Cardiac muscle cell (in vitro differentiated cells and primary cell): ENCODE measurements around the gene RNF220. TPM values are rescaled to one million over a fixed set of nuclear protein-coding genes. Genes with fewer than 3 reads are reported as not detected.

Experiments
- DNase-seq, 2 donors: peaks; one replicate each; pipeline versions ENCODE4 v3.0.0 to v3.0.0-alpha.2; 2010 to 2017; ENCODE audit warnings: low read depth in 1 of 2, low spot score in 1 of 2
- H3K27ac ChIP-seq: fragments of 200-600 bp; sonication (generic); 2 replicates; pipeline ENCODE4 v1.5.1; 2016
- H3K27me3 ChIP-seq: fragments of 200-600 bp; sonication (generic); 2 replicates; pipeline ENCODE4 v1.6.0; 2016; ENCODE audit warnings: control low read depth
- H3K36me3 ChIP-seq: fragments of 200-600 bp; sonication (generic); 2 replicates; pipeline ENCODE4 v1.5.1; 2016; ENCODE audit warnings: control low read depth
- H3K4me1 ChIP-seq: fragments of 200-600 bp; sonication (generic); 2 replicates; pipeline ENCODE4 v1.8.1; 2017; ENCODE audit warnings: low read depth, mild to moderate bottlenecking, mixed run types
- H3K4me3 ChIP-seq: fragments of 200-600 bp; sonication (generic); 2 replicates; pipeline ENCODE4 v1.5.1; 2016; ENCODE audit warnings: mild to moderate bottlenecking
- H3K9me3 ChIP-seq: fragments of 200-600 bp; sonication (generic); 2 replicates; pipeline ENCODE4 v1.5.1; 2017; ENCODE audit warnings: low read depth, mild to moderate bottlenecking, control low read depth
- CTCF ChIP-seq: IDR thresholded peaks from 2 replicates; pipeline ENCODE4 v1.5.1; 2012; ENCODE audit warnings: low read depth, mild to moderate bottlenecking, low read length
- polyA plus RNA-seq: library from polyadenylated mRNA; unstranded; fragments of >200 nt; fragmentation: Nextera tagmentation; extraction: Ambion mirVana; gene quantifications from 2 replicates; pipeline ENCODE4 v1.2.1, GENCODE V29; 2016
- total RNA-seq: library from RNA; depleted of rRNA; stranded (reverse); fragments of >200 nt; gene quantifications from 2 replicates; pipeline ENCODE4 v1.2.3, GENCODE V29; 2016

RNF220 gene
- total and polyA plus RNA-seq, 2 experiments from 2014 or later = 57.6 to 142 TPM

GRCh38 chr1:44507490-44508396, 102.7 kb downstream of the RNF220 start:
- Histone ChIP-seq H3K4me1 (peaks cover 12% of the 10 kb centered on the region), H3K27me3 (no peaks in the 10 kb centered on the region), H3K27ac (no peak overlapping the region), H3K36me3 (no peaks in the 10 kb centered on the region), H3K9me3 (no peaks in the 10 kb centered on the region), H3K4me3 (no peak overlapping the region)
- no peak for DNase-seq
- no peak for TF ChIP-seq CTCF

GRCh38 chr1:44508397-44508745, 103.3 kb downstream of the RNF220 start:
- Histone ChIP-seq H3K4me1 (peaks cover 17% of the 10 kb centered on the region), H3K27me3 (no peaks in the 10 kb centered on the region), H3K36me3 (no peaks in the 10 kb centered on the region), H3K9me3 (no peaks in the 10 kb centered on the region), H3K27ac (no peak overlapping the region), H3K4me3 (no peak overlapping the region)
- DNase-seq = no peak
- no peak for TF ChIP-seq CTCF

GRCh38 chr1:44511363-44511762, 106.3 kb downstream of the RNF220 start:
- no peak for DNase-seq
- peaks cover 23% of the 10 kb centered on the region for H3K4me1 ChIP-seq
- H3K36me3 ChIP-seq = no peaks in the 10 kb centered on the region
- H3K4me3 ChIP-seq = no peak overlapping the region
- no peak for TF ChIP-seq CTCF
- H3K27me3 ChIP-seq = peaks cover 2% of the 10 kb centered on the region
- no peaks in the 10 kb centered on the region for H3K9me3 ChIP-seq
- H3K27ac ChIP-seq = no peak overlapping the region

GRCh38 chr1:44511769-44512168, 106.7 kb downstream of the RNF220 start:
- DNase-seq = no peak
- H3K27me3 ChIP-seq = peaks cover 2% of the 10 kb centered on the region
- TF ChIP-seq CTCF = no peak
- H3K36me3 ChIP-seq = no peaks in the 10 kb centered on the region
- H3K9me3 ChIP-seq = no peaks in the 10 kb centered on the region
- peaks cover 23% of the 10 kb centered on the region for H3K4me1 ChIP-seq
- no peak overlapping the region for H3K4me3 ChIP-seq
- no peak overlapping the region for H3K27ac ChIP-seq

GRCh38 chr1:44512313-44512885, 107.3 kb downstream of the RNF220 start:
- DNase-seq = no peak
- no peak for TF ChIP-seq CTCF
- peaks cover 22% of the 10 kb centered on the region for H3K4me1 ChIP-seq
- H3K27ac ChIP-seq = no peak overlapping the region
- no peak overlapping the region for H3K4me3 ChIP-seq
- H3K36me3 ChIP-seq = no peaks in the 10 kb centered on the region
- no peaks in the 10 kb centered on the region for H3K9me3 ChIP-seq
- H3K27me3 ChIP-seq = peaks cover 2% of the 10 kb centered on the region
